Left lobe of liver (tissue), 2 donors: Measurements from ENCODE around the gene METTL14. TPM values are rescaled to one million over a fixed set of nuclear protein-coding genes. Genes with fewer than 3 reads are reported as not detected.

ENCODE experiments used
- ATAC-seq: fragments of 200-7000 bp; cut with Tn5 transposase; one replicate; pipeline ENCODE4 v1.9.1; 2020; ENCODE audit warnings: mild to moderate bottlenecking, moderate library complexity
- DNase-seq: peaks from one replicate; pipeline ENCODE4 v3.0.0-alpha.2; 2020; ENCODE audit warnings: low spot score
- total RNA-seq: library from RNA; stranded (reverse); gene quantifications from one replicate; pipeline ENCODE4 v1.2.1, GENCODE V29; 2021
- donor health status: DM: no; HTN: no; CAD: no; lungs with moderate emphysema.
- donor health status: DM: no; HTN: yes; CAD: no.

Gene METTL14
- total RNA-seq, 1 donor from 2014 or later = 23.1 TPM

- no peak for ATAC-seq
Observed at GRCh38 chr4:118756958-118757357, 71.8 kb downstream of the METTL14 start.

GRCh38 chr4:118757761-118758251 is 72.6 kb downstream of the METTL14 start:
- ATAC-seq = peak; percentile 74
- no peak for DNase-seq

More at GRCh38 chr4:118756958-118757357, 71.8 kb downstream of the METTL14 start:
- no peak for DNase-seq

- DNase-seq = no peak
- ATAC-seq = no peak
Observed at GRCh38 chr4:118758293-118758692, 73.1 kb downstream of the METTL14 start.

- DNase-seq (no peak), ATAC-seq (no peak)
Observed at GRCh38 chr4:118759481-118759880, 74.3 kb downstream of the METTL14 start.

- no peak for DNase-seq
- ATAC-seq = no peak
Observed at GRCh38 chr4:118760092-118760491, 74.9 kb downstream of the METTL14 start.

- ATAC-seq = no peak
- DNase-seq = no peak
Observed at GRCh38 chr4:118760493-118760892, 75.3 kb downstream of the METTL14 start.

GRCh38 chr4:118761397-118762016 is 76.3 kb downstream of the METTL14 start:
- DNase-seq = no peak

GRCh38 chr4:118762155-118762554 is 77.0 kb downstream of the METTL14 start:
- DNase-seq (no peak), ATAC-seq (no peak)

More at GRCh38 chr4:118761397-118762016, 76.3 kb downstream of the METTL14 start:
- peak; percentile 64 for ATAC-seq

- ATAC-seq = no peak
Observed at GRCh38 chr4:118762730-118763477, 77.7 kb downstream of the METTL14 start.

More at GRCh38 chr4:118762730-118763477, 77.7 kb downstream of the METTL14 start:
- no peak for DNase-seq

Other genes with a start within 250 kb of the METTL14 start
- gene SEC24D, start 150.7 kb downstream of the METTL14 start, total RNA-seq = 59.1 TPM
- gene SYNPO2, start 203.5 kb downstream of the METTL14 start, total RNA-seq = 3.6 TPM